GM12872 (cell line): Measurements from ENCODE around the gene IPO5.

Experiments
- TF ChIP-seq, protein P1 (sequence below): IDR thresholded peaks from 3 replicates; pipeline ENCODE4 v1.5.1; 2011; ENCODE audit warnings: low read depth, mild to moderate bottlenecking, low read length, moderate library complexity; ENCODE audit not compliant: insufficient read depth

Gene IPO5

DNA sequence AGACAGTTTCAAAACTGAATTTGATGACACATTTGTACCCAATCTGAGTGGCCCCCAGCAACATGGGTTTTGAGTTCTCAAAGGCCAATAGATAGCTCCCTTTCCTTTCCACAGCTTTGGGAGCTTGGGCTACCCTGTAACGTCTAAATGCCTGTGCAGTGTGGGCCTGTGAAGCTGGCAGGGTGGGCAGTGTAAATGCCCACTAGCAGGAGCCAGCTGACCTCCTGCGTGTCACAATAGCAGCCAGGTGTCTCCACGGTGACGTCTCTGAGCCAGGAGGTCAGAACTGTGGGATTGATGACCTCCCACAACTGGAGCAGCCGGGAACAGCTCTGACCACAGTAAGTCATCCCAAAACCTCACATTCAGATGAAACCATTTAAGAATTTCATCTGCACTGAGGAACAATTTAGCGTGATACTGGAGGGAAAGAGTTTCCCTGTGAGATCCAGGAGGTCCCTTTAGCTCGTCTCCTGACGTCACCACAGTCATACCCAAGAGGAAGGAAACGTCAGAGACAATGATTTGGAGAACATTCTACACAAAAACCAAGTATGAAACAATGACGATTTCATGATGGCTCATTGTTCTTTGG is at the start of gene IPO5:
IPO5 (plus strand) TSS at position 300 of the 595 bp plus-strand sequence. CDS start 23,022 bp downstream, outside the sequence.
- TF ChIP-seq, protein P1, sequence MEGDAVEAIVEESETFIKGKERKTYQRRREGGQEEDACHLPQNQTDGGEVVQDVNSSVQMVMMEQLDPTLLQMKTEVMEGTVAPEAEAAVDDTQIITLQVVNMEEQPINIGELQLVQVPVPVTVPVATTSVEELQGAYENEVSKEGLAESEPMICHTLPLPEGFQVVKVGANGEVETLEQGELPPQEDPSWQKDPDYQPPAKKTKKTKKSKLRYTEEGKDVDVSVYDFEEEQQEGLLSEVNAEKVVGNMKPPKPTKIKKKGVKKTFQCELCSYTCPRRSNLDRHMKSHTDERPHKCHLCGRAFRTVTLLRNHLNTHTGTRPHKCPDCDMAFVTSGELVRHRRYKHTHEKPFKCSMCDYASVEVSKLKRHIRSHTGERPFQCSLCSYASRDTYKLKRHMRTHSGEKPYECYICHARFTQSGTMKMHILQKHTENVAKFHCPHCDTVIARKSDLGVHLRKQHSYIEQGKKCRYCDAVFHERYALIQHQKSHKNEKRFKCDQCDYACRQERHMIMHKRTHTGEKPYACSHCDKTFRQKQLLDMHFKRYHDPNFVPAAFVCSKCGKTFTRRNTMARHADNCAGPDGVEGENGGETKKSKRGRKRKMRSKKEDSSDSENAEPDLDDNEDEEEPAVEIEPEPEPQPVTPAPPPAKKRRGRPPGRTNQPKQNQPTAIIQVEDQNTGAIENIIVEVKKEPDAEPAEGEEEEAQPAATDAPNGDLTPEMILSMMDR, result no peak

DNA sequence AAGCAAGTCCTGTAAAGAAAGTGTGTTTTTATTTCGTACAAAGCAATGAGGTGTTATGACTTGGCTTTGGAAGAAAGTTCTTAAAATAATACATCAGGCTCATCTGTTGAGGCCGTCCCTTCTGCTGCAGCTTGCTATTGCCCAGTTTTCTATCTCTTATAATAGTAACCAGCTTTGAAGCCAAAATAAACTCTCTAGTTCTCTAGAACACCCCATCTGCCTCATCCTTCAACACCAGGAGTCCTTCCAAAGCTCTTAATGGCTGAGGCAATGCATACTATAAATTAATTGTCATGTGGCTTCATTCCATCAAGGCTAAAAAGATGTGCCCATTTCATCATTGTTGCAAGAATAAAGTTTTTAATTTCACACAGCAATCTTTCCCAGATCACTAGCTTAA is 49.4 kb upstream of the IPO5 start:
- TF ChIP-seq, protein P1, result no peak

DNA sequence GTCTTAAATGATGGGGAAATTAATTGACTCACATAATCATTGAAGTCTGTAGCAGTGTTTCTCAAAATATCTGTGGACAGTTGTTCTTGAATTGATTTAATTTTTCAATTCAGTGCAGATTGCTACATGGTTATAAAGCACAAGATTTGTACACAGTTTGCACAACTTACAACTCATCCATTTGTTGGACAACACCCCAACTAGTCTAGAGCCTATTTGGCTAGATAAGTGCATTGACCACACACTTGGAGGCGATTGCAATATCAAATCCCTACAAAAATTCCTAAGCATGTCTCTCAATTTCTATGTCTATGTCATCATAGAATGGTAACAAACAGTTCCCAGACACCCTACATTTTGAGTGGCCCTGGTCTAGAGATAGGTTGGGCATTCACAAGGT is 48.0 kb upstream of the IPO5 start:
- TF ChIP-seq, protein P1, result no peak

GRCh38 chr13:97911311-97912138 is 42.0 kb upstream of the IPO5 start:
- TF ChIP-seq, protein P1, result peak; percentile 66

DNA sequence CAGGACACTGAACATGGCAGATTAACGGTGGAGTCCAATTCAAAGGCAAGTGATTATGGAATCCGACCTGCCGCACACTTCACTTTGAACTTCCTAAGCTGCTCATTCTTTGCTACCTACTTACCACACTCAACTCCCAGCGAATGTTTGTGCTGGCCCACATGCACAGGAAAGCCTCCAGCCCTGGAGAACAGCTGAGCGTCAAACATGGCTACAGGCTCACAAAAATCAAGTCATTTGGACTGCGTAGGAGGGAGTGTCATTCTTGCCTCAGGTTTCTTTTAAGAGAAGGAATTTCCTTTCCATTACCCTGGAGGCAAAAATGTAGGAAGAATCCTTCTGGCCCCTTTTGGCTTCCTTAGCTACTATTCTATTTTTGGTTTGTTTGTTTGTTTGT is 41.3 kb upstream of the IPO5 start:
- TF ChIP-seq, protein P1, result no peak

GRCh38 chr13:97913206-97913605 is 40.3 kb upstream of the IPO5 start:
- TF ChIP-seq, protein P1, result no peak

DNA sequence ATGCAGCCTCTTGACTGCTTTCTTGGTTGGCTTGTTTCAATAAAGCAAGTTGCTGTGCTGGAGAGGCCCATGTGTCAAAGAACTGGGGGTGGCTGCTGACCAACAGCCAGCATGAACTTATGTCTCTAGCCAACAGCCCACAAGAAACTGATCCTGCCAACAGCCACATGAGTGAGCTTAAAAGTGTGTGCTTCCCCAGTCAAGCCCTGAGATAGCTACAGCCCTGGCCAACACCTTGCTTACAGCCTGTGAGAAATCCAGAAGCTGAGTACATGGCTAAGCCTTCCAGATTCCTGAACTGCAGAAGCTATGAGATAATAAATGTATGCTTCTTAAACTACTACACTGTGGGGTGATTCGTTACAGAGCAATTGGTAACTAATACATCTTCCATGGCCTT is 38.9 kb upstream of the IPO5 start:
- TF ChIP-seq, protein P1, result no peak
